HCT116 (cell line): Measurements from ENCODE around the gene NAT16. TPM values are rescaled to one million over a fixed set of nuclear protein-coding genes. Genes with fewer than 3 reads are reported as not detected.

Experiments
- ATAC-seq: fragments of 200-7000 bp; cut with Tn5 transposase; 2 replicates; pipeline ENCODE4 v1.9.1; 2020; ENCODE audit warnings: mild to moderate bottlenecking, moderate library complexity
- BruUV-seq: library from RNA; stranded (reverse); fragments of 400-500 nt; replicated peaks from 2 replicates; lab custom pipeline; 2021; lab: Mats Ljungman, UMichigan
- CTCF ChIA-PET: fragments of 300-600 bp; sonication (Branson Sonifier 250); formaldehyde crosslinking; loops from one replicate; lab custom pipeline; 2021; ENCODE audit warnings: antibody characterized with exemption; lab: Charles Lee
- POLR2A ChIA-PET: fragments of 300-600, 350-600 bp; sonication (Branson Sonifier 250); formaldehyde crosslinking; loops from one replicate; lab custom pipeline; 2021; ENCODE audit warnings: antibody characterized with exemption; lab: Charles Lee
- RAD21 ChIA-PET, 2 experiments: fragments of 300-600 bp; sonication (Branson Sonifier 250); formaldehyde crosslinking; loops; one replicate each; lab custom pipeline; 2023; ENCODE audit warnings: low total read pairs in 2 of 2; ENCODE audit not compliant: uncharacterized antibody in 2 of 2, unreplicated experiment in 2 of 2, low non-redundant PET in 1 of 2; lab: Charles Lee
- DNase-seq: peaks from one replicate; pipeline ENCODE4 v3.0.0-alpha.2; 2010; ENCODE audit warnings: low read depth, low spot score
- H2AFZ ChIP-seq: fragments of 200-600 bp; shearing (Covaris generic), sonication (generic); 2 replicates; pipeline ENCODE4 v1.6.1; 2017; ENCODE audit warnings: low read depth, mixed run types, mixed read lengths, antibody characterized with exemption, low read length; ENCODE audit not compliant: poor library complexity, severe bottlenecking
- H3K27ac ChIP-seq: 2 replicates; pipeline ENCODE4 v1.5.1; 2012; ENCODE audit warnings: low read depth, low read length
- H3K27me3 ChIP-seq: fragments of 200-600 bp; sonication (generic); 2 replicates; pipeline ENCODE4 v1.6.1; 2016; ENCODE audit warnings: mixed run types, low read length, mixed read lengths; ENCODE audit not compliant: insufficient read depth
- H3K36me3 ChIP-seq, 2 experiments: fragments of 200-500 bp in 1 of 2; fragments of 200-600 bp in 1 of 2; sonication (Bioruptor generic) in 1 of 2; sonication (generic) in 1 of 2; 2 replicates each; pipeline versions ENCODE4 v1.5.1 to v1.6.1; 2014 to 2016; ENCODE audit warnings: low read length in 2 of 2, inconsistent platforms in 1 of 2, mixed read lengths in 1 of 2, mixed run types in 1 of 2; ENCODE audit not compliant: insufficient read depth in 2 of 2, control insufficient read depth in 1 of 2
- H3K4me1 ChIP-seq, 2 experiments: fragments of 200-600 bp in 1 of 2; sonication (generic) in 1 of 2; 2 replicates each; pipeline versions ENCODE4 v1.5.1 to v1.6.1; 2012 to 2017; ENCODE audit warnings: low read length in 2 of 2, inconsistent platforms in 1 of 2, mild to moderate bottlenecking in 1 of 2, mixed read lengths in 1 of 2, mixed run types in 1 of 2, moderate library complexity in 1 of 2; ENCODE audit not compliant: insufficient read depth in 2 of 2, control insufficient read depth in 1 of 2
- H3K4me2 ChIP-seq: fragments of 200-600 bp; sonication (generic); 2 replicates; pipeline ENCODE4 v1.6.1; 2017; ENCODE audit warnings: mixed run types, low read length, mixed read lengths
- H3K4me3 ChIP-seq, 2 experiments: fragments of 200-600 bp in 1 of 2; sonication (generic) in 1 of 2; replicated peaks in 1 of 2; 2 replicates each; pipeline ENCODE4 v1.5.1; 2011 to 2016; ENCODE audit warnings: low read length in 2 of 2, control low read depth in 1 of 2, low read depth in 1 of 2, mild to moderate bottlenecking in 1 of 2, mixed read lengths in 1 of 2, mixed run types in 1 of 2
- H3K79me2 ChIP-seq: fragments of 200-600 bp; sonication (generic); 2 replicates; pipeline ENCODE4 v1.6.1; 2017; ENCODE audit warnings: mild to moderate bottlenecking, mixed run types, low read length, moderate library complexity, mixed read lengths; ENCODE audit not compliant: insufficient read depth
- H3K9ac ChIP-seq: fragments of 200-600 bp; sonication (generic); 2 replicates; pipeline ENCODE4 v1.6.1; 2016; ENCODE audit warnings: low read length, mixed read lengths
- H3K9me2 ChIP-seq: fragments of 200-600 bp; sonication (generic), shearing (Covaris generic); 2 replicates; pipeline ENCODE4 v1.6.1; 2017; ENCODE audit warnings: mixed run types, mild to moderate bottlenecking, moderate library complexity; ENCODE audit not compliant: insufficient read depth
- H3K9me3 ChIP-seq, 2 experiments: fragments of 200-500 bp in 1 of 2; fragments of 200-600 bp in 1 of 2; sonication (Bioruptor generic) in 1 of 2; sonication (generic) in 1 of 2; 2 replicates each; pipeline ENCODE4 v1.6.1; 2014 to 2017; ENCODE audit warnings: low read length in 2 of 2, mixed read lengths in 2 of 2, inconsistent platforms in 1 of 2, low read depth in 1 of 2, mild to moderate bottlenecking in 1 of 2, mixed run types in 1 of 2, moderate library complexity in 1 of 2; ENCODE audit not compliant: control insufficient read depth in 1 of 2, insufficient read depth in 1 of 2
- H4K20me1 ChIP-seq: fragments of 200-600 bp; sonication (generic), shearing (Covaris generic); 2 replicates; pipeline ENCODE4 v1.6.1; 2017; ENCODE audit warnings: mixed run types, mild to moderate bottlenecking, moderate library complexity; ENCODE audit not compliant: insufficient read depth
- ATF3 ChIP-seq: IDR thresholded peaks from 2 replicates; pipeline ENCODE4 v1.6.1; 2012
- CEBPB ChIP-seq: IDR thresholded peaks from 2 replicates; pipeline ENCODE4 v1.6.1; 2012; ENCODE audit warnings: low read depth
- CTCF ChIP-seq, 3 experiments: fragments of 200-600 bp in 1 of 3; sonication (generic) in 1 of 3; IDR thresholded peaks in 2 of 3; conservative IDR thresholded peaks in 1 of 3; 2 replicates each; pipeline ENCODE4 v1.5.1; 2012 to 2017; ENCODE audit warnings: low read depth in 2 of 3, low read length in 2 of 3, antibody characterized with exemption in 1 of 3, borderline replicate concordance in 1 of 3, control low read depth in 1 of 3, mild to moderate bottlenecking in 1 of 3, mixed read lengths in 1 of 3, mixed run types in 1 of 3, moderate library complexity in 1 of 3; ENCODE audit not compliant: insufficient read depth in 1 of 3
- EGR1 ChIP-seq: IDR thresholded peaks from 2 replicates; pipeline ENCODE4 v1.6.1; 2012; ENCODE audit warnings: low read depth
- ELF1 ChIP-seq: IDR thresholded peaks from 2 replicates; pipeline ENCODE4 v1.6.1; 2012; ENCODE audit warnings: low read depth, borderline replicate concordance
- EZH2 ChIP-seq: fragments of 200-600 bp; sonication (generic); IDR thresholded peaks from 2 replicates; pipeline ENCODE4 v1.6.1; 2017; ENCODE audit warnings: antibody characterized with exemption, mixed run types
- EZH2phosphoT487 ChIP-seq: fragments of 200-600 bp; IDR thresholded peaks from 2 replicates; pipeline ENCODE4 v1.6.1; 2018; ENCODE audit warnings: antibody characterized with exemption, borderline replicate concordance
- FOSL1 ChIP-seq: IDR thresholded peaks from 2 replicates; pipeline ENCODE4 v1.6.1; 2012; ENCODE audit warnings: low read depth
- JUND ChIP-seq: IDR thresholded peaks from 2 replicates; pipeline ENCODE4 v1.6.1; 2012
- MAX ChIP-seq: IDR thresholded peaks from 2 replicates; pipeline ENCODE4 v1.6.1; 2012
- POLR2AphosphoS5 ChIP-seq: IDR thresholded peaks from 2 replicates; pipeline ENCODE4 v1.6.1; 2011; ENCODE audit warnings: mild to moderate bottlenecking, low read depth, low read length, moderate library complexity
- RAD21 ChIP-seq: IDR thresholded peaks from 2 replicates; pipeline ENCODE4 v1.6.1; 2012; ENCODE audit warnings: low read depth, mild to moderate bottlenecking
- REST ChIP-seq: IDR thresholded peaks from 2 replicates; pipeline ENCODE4 v1.6.1; 2012; ENCODE audit warnings: low read depth
- SIN3A ChIP-seq: IDR thresholded peaks from 2 replicates; pipeline ENCODE4 v1.6.1; 2012; ENCODE audit warnings: low read depth
- SP1 ChIP-seq: IDR thresholded peaks from 2 replicates; pipeline ENCODE4 v1.6.1; 2012; ENCODE audit warnings: low read depth
- TCF7L2 ChIP-seq: IDR thresholded peaks from 2 replicates; pipeline ENCODE4 v1.7.0; 2011; ENCODE audit warnings: borderline replicate concordance, inconsistent platforms; ENCODE audit not compliant: insufficient read depth, insufficient read length; ENCODE audit errors: extremely low read depth
- YY1 ChIP-seq: IDR thresholded peaks from 2 replicates; pipeline ENCODE4 v1.6.1; 2011; ENCODE audit warnings: low read length, low read depth, moderate library complexity, mild to moderate bottlenecking; ENCODE audit not compliant: insufficient replicate concordance; ENCODE audit errors: extremely low read depth
- ZBTB33 ChIP-seq: IDR thresholded peaks from 2 replicates; pipeline ENCODE4 v1.6.1; 2011; ENCODE audit warnings: mild to moderate bottlenecking, low read length, moderate library complexity; ENCODE audit not compliant: insufficient replicate concordance; ENCODE audit errors: extremely low read depth
- ZFX ChIP-seq: fragments of 450-650 bp; IDR thresholded peaks from 2 replicates; pipeline ENCODE4 v1.6.1; 2017
- intact Hi-C: fragments of 100-400 bp; cut with micrococcal nuclease; formaldehyde crosslinking; loops from 2 replicates; pipeline ENCODE4 v1.10.0; 2022
- total RNA-seq: library from RNA; stranded (reverse); gene quantifications from one replicate; pipeline ENCODE4 v1.2.1, GENCODE V29; 2021; ENCODE audit not compliant: unreplicated experiment

The NAT16 gene
- total RNA-seq, 1 experiment from 2014 or later, result 2.0 TPM

GRCh38 chr7:101225650-101226049 lies 45.6 kb upstream of the NAT16 start:
- Histone ChIP-seq H3K4me1 (no peaks in the 10 kb centered on the region; a peak in 1 of 4 replicates), H3K4me2 (no peak overlapping the region)
- intact Hi-C loops, result no loop called here
- TF ChIP-seq JUND (no peak), POLR2AphosphoS5 (no peak), CEBPB (no peak), YY1 (no peak), SP1 (no peak), EGR1 (no peak), REST (no peak), CTCF (IDR thresholded peaks at IDR 0.05 in 2 of 3, conservative IDR thresholded peaks at IDR 0.05 in 1 of 3; ENCODE audit: borderline replicate concordance in 1 of 3, insufficient read depth in 1 of 3, low read depth in 2 of 3, low read length in 2 of 3) (no peak), TCF7L2 (no peak), FOSL1 (no peak), ELF1 (no peak), ZFX (no peak), EZH2phosphoT487 (no peak), RAD21 (no peak), ATF3 (no peak), EZH2 (no peak), MAX (no peak), ZBTB33 (no peak), SIN3A (no peak)
- TF ChIP-seq, all 23 proteins: peak for 0
- Histone ChIP-seq H2AFZ (no peak overlapping the region), H4K20me1 (no peaks in the 10 kb centered on the region), H3K27me3 (no peaks in the 10 kb centered on the region), H3K27ac (no peak overlapping the region), H3K9me2 (no peaks in the 10 kb centered on the region), H3K9me3 (no peaks in the 10 kb centered on the region), H3K79me2 (peaks cover 11% of the 10 kb centered on the region), H3K36me3 (peaks cover 4 to 8% of the 10 kb centered on the region in 2 experiments; a peak in 2 of 4 replicates), H3K9ac (no peak overlapping the region), H3K4me3 (no peak overlapping the region)
- CTCF ChIA-PET, result no interaction called here
- BruUV-seq, result no TSS peak
- RAD21 ChIA-PET, result no interaction called here
- DNase-seq (no peak), ATAC-seq (no peak)
- POLR2A ChIA-PET, result no interaction called here
